HG03280 (cell line): ENCODE results near the gene CDC25A.

Experiments
- ATAC-seq: cut with Tn5 transposase; IDR thresholded peaks from one replicate; pipeline ENCODE4 v1.9.1; 2021; ENCODE audit warnings: mild to moderate bottlenecking, moderate library complexity; ENCODE audit not compliant: unreplicated experiment

Gene CDC25A

DNA sequence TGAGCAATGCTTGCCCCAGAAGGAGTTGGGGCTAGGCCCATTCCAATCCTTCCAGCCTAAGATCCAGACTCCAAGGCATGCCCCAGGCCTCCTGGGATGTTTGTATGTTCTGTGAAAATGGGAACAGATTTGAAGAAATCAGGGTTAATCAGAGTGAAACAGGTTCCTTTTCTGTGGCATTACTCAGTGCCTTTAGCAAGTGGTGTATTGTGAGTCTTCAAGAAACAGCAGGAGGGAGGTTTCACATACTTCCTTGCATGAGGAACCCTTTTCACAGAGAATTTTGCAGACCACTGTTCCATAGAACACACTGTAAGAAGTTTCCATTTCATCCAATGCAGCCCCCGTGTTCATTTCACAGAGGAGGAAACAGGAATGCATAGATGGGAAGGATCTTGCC lies 8.4 kb upstream of the CDC25A start:
- ATAC-seq: no peak

DNA sequence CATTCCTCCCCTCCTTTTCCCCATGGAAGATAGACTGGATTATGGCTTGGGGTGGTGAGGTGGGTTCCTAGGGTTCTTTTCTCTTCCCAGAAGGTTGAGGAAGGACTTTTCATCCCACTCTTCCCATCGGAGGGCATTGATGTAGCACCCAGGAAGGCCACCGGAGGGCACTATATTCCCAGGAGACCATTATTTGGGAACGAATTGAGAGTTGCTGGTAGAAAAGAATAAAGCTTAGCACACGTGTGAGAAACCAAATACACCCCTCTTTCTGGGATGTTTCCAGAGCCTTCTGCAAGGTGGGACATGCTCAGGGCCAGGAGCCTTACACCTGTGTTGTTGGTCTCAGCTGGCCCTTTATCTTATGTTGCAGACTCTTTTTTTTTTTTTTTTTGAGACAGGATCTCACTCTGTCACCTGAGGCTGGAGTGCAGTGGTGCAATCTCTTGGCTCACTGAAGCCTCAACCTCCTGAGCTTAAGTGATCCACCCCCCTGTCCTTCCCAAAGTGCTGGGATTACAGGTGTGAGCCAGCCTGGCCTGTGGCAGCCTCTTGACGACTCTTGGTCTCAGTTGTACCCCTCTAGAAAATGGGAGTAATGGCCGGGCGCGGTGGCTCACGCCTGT lies 6.3 kb upstream of the CDC25A start:
- ATAC-seq: no peak

DNA sequence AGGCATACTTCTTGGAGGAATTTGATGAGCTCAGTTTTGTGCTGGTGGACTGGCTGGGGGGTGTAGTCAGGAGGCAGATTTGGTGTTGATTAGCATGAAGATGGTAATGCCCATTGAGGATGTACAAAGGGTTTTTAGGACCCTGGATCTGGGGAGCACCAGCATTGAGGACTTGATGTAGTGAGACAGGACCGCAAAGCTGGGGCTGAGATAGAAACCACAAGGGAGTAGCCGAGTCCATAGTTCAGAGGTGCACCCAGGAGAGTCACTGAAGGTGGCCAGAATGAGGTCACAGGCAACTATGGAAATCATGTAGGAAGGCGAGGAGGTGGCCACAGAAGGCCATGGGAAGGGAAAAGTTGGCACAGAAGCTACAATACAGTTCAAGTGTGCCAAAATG lies 2.7 kb upstream of the CDC25A start:
- ATAC-seq: no peak

DNA sequence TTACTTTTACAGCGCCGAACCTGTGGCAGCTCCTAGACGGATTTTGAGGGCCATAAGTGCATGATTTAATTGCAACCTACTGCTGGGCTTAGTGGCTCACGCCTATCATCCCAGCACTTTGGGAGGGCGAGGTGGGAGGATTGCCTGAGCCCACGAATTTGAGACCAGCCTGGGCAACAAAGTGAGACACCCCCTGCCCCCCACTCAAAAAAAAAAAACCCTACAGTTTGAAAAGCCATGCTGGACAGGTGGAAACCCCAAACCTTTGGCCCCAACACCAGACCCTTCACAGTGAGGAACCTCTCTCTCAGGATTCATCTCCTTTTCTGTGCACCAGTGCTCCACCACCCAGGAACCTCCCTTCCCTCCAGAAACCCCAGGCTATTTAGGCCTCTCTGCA lies 1.1 kb upstream of the CDC25A start:
- ATAC-seq: no peak

DNA sequence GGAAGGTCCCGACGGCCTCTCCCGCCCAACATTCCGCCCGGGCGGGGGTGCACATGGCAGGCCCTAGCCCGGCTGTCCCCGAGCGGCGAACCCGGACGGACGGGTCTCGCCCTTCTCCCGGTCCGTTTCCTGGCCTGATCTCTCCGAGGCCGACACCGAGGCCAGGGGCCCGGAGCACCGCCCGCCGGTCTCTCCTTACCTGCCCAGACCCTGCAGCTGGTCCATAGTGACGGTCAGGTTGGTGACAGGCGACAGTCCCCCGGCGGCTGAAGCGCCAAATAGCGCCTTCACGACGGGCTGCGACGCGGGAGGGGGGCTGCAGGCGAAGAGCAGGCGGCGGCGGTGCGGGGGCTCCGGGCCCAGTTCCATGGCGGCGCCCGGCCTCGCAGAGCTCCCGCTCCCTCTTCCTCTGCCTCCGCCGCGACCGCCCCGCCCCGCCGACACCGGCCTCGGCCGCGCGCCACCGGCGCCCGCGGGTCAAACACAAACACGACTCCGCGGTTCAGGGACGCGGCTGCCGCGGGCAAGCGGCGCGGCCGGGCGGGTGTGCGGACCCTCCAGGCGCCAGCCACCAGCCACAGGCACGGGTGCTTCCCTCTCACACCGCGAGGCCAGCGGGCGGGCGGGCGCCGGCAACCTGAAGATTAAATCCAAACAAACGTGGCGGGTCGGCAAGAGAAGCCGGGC lies 495 bp downstream of the CDC25A start:
- ATAC-seq: peak; percentile 23

DNA sequence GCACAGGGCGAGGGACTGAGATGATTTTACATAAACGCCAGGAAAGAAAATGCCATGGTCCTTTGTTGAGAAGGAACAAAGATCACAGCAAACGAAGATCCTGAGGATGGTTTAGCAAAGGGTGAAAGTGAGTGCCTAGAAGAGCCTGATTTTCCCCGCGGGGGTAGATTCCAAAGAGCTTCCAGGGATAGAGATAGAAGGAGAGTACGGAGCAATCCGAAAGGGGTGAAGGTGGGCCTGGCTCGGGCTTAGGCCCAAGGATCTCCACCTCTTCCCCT lies 977 bp downstream of the CDC25A start:
- no peak for ATAC-seq

DNA sequence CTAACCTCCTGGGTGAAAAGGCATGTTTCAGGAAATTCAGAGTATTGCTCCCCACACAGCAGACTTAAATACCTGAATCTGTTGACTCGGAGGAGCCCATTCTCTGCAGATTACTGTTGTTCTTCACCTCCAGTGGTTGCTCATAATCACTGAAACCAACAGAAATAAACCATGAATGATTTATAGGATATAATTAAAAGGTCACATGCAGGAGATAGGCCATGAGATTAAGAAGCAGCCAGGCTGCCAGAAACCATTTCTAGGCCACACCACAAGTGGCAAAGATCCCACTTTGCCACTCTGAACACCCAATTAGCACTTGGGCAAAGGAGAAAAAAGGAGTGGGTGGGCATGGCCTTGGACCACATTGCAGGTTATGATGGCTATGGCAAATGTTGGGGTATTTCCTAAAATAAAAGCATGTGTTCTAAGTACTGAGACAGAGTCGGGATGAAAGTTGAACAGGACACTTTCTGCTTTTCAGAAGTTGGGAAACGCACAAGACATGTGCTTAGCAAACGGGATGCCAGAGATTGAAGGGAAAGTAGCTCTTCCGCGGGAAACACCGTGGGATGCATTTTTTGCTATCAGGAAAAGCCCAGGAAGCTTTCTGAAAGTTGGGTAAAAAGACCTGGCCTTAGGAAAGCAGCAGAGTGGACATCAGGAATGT lies 1.5 kb downstream of the CDC25A start:
- ATAC-seq: no peak

DNA sequence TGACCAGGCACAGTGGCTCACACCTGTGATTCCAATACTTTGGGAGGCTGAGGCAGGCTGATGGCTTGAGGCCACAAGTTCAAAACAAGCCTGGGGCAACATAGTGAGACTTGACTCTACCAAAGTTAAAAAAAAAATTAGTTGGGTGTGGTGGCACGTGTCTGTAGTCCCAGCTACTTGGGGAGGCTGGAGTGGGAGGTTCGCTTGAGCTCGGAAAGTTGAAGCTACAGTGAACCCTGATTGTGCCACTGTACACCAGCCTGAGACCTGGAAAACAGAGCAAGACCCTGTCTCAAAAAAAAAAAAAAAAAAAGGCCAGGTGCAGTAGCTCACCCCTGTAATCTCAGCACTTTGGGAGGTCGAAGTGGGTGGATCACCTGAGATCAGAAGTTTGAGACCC lies 3.1 kb downstream of the CDC25A start:
- ATAC-seq: no peak

DNA sequence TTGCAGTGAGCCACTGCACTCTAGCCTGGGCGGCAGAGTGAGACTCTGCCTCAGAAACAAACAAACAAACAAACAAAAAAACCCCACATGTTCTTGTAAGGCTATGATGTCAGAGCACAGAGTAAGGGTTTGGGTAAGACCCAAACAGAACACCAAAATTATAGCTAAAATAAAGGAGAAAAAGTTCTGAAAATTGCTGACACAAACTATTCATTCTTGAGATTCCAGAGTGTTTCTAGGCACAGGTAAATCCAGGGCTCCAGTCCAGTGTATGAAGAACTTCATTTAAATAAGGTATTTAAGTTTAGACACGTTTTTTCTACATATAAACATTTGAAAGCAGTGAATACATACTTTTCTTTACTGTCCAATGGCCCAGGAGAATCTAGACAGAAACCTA lies 3.9 kb downstream of the CDC25A start:
- ATAC-seq: no peak

DNA sequence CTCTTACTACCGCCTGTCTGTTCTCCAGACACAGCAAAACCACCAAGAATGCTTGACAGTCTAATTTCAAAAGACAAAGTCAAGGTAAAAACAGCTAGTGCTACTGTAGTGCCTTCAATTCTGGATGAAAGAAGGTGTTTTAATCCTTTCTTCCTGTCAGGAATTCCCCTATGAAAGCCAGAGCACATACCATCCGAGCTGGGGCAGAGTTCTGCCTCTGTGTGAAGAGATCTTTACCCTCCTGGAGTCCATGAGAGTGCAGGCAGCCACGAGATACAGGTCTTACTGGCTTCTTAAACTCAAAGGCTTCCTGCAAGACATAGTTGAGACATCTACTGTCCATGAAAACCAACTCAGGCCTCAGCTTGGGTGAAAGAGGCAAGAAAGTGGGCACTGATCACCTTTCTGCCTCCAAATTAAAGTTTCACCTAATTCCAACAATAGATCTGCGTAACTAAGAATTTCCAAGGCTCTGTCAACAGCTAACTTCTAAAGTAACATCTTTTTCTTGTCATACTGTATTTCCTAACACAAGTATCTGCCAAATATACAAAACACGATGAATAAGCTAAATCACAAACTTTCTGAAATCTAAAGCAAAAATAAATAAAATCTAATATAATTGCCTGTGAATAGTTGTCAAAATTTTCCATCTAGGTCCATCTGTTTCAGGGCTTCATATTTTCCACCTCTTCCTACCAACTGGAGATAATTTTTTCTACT lies 7.5 kb downstream of the CDC25A start:
- no peak for ATAC-seq

DNA sequence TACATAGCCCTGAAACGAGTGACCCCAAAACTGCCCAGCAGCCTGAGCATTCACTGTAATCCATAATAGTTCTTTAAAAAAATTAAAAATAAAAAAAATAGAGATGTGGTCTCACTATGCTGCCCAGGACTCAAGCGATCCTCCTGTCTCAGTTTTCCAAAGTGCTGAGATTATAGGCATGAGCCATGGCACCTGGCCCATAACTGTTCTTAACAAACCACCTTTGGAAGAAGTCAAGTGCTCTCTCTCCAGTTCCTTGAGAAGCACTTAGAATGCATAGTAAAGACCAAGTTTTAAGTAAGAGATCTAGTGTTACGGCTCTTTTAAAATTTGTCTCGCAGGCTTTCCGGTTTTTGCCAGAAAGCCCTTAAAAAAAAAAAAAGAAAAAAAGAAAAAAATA lies 8.2 kb downstream of the CDC25A start:
- no peak for ATAC-seq

DNA sequence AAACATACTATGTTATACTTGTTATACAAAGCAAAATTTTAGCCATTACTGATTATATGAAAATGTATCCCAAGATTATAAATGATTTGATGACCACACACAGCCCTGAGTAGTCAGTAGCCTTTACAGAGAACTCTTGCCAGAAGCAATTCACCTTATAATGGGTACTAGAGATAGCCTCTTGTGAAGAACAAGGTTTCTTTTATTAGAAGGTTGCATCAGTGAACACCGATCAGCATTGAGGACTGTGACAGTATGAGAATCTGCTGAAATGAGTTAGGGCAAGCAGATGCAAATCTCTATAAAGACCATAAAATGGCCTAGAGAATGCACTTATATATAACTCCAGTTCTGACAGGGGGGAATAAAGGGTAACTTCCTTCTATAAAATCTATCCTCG lies 10.1 kb downstream of the CDC25A start:
- ATAC-seq: no peak

DNA sequence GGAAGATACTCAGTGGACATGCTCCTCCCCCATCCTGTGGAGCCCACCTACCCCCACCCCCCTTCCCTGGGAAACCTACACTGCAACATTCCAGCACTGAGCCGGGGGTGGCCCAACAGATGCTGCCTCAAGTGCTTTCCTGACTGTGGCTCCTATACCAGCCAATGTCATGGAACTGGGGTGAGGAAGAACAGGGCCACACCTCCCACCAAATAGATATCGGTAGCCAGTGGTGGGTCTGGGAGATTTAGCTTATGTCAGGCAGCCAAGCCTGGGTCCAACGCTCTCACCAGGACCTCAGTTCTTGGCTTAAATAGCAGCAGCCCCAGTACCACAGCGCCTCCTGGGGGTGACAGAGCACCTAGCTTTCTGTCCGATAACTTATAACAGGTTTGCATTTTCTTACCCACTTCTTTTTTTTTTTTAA lies 30.3 kb downstream of the CDC25A start:
- no peak for ATAC-seq

DNA sequence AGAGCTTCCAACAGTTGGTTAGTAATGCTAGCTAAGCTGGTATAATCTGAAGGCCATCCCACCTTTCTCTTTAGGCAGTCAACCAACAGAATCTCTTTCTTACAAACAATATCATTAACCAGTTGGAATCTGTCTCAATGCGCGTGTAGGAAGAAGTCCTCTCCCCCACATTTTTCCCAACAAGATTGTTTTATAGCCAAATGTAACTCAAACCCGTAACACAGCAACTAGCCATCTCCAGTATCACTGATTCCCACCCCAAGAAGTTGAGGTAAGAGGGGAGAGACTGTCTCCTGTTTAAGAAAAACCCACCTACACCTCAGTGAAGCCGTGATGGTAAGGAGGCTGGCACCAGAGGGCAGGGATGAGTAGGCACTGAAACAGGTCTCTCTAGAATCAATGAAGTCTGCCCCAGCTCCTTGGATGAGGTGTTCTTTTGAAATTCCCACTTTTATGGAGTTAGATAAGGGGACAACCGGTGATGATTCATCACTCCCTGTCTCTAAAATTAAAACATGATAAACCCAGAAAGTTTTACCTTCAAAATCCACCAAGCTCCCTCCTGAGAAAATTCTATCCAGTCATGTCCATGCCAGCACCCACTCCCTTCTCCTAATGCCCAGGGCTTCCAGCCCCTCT lies 30.9 kb downstream of the CDC25A start:
- ATAC-seq: no peak

DNA sequence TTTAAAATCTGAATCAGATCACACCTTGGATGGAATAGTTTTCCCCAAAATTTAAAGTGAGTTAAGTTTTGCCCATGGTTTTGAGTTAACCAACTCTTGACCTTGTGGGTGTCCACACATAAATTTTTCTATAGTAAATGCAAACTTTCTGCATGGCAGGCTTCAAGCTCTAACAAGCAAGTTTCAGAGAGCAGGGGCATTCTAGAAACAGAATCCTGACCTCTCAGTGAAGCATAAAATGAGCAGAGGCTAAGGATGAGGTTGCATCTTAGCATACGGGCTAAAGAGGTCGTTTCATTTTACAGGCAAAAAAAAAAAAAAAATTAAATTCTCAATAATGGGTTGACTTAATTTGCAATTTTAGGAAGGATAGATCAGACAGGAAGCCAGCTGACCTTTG lies 32.1 kb downstream of the CDC25A start:
- no peak for ATAC-seq

DNA sequence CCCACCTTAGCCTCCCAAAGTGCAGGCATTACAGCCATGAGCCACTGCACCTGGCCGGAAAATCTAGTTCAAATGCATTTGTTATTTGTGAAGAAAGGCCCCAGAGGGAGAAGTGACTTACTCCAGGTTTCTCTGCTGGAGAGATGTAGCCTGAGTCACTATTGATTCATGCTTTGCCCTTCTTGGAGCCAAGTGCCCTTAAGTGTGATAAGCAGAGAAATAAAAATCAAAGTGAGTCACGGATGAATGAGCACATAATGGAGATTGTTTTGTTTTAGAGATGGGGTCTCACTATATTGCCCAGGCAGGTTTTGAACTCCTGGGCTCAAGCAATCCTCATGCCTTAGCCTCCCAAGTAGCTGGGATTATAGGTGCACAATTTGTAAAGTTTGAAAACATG lies 33.1 kb downstream of the CDC25A start:
- no peak for ATAC-seq

DNA sequence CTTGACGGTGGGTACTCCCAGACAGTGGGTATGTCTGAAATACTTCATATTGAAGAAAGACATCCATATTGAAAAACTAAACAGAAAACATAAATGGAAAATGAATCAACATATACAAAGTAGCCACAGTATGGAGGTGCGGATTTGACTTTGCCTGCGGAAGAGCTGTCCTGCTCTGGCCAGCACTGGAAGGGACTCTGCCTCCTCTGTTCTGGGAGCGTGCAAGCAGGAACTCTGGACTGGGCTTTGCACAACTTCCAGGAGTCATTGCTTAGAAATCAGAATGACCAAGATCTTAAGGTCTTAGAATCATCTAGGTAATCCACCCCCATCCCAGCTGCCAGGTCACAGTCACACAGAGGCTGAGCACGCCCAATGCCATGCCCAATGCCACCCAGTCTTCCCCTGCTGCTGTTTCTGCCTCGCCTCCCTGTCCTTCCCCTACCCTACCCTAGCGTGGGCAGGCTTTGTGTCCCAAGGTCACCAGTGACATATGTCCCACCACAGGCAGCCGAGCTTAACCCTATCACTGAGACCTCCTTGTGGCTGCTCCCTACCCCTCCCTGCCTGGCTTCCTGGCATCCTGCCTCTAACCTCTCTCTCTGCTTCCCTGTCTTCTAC lies 36.3 kb downstream of the CDC25A start:
- no peak for ATAC-seq

DNA sequence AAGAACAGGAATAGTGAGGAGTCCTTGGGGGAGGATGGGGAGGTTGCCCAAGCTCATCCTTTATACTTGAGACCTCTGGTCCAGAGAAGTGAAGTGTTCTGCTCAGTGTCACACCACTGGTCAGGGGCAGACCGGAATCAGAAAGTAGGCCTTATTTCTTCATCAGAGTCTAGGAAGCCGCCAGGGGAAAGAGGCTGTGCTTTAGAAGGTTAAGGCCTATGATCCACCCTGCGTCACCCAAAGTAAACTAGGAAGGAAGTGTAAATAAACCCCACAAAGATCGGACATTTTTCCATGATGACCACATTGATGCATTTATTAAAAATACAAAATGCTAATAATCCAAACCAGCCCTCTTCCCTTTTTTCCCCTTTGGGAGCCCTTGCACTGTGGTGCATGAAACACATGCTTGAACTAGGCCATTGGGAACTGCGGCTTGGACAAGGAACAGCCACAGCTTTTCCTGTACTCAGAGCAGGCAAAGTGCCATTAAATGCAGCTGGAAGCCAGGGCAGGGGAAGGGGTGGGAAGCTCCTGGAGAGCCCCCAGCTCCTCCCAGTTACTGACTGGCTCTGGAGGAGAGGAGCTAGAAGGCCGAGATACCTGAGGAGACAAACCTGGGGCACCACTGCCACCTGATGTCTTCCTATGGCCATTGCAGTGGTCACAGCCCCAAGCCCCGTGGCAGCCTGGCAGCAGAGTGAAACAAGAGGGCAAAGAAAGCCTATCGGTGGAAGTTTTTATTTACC lies 37.0 kb downstream of the CDC25A start:
- peak; percentile 64 for ATAC-seq

DNA sequence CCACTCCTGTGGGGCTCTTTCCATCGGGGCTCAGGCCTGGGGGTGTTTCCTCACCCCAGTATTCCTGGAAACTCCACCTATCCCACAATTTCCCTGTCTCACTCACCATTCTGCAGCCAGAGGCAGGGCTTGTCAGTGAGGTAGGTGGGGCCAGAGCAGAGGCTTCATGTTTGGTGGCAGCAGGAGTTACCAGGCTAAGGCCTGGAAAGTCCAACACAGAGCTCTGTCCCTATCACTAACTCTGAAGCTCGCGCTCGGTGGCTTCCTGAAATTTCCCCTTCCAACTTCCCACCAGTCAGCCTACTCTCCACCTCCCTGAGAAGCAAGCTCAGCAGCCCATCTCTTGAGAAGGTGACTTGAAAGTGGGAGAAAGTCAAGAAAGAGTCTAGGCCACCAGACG lies 44.2 kb downstream of the CDC25A start:
- ATAC-seq: no peak

DNA sequence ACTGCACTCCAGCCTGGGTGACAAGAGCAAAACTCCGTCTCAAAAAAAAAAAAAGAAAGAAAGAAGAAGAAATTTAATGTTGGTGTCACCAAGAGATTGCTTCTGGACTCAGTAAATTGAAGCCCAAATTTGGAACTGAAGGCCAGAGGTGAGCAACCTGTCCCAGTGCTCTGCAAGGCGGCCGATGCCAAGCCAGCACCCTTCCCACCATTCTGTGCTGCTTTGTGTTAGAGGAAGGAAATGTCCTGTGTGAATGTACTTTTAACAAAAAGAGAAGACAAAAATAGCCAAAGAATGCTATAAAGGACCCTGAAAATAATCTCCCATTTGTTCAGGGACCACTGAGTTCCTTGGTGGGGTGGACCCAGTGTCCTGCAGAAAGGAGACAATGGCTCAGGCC lies 44.6 kb downstream of the CDC25A start:
- no peak for ATAC-seq
